Keratinocyte (primary cell): Measurements from ENCODE around the gene DHX15. TPM values are rescaled to one million over a fixed set of nuclear protein-coding genes. Genes with fewer than 3 reads are reported as not detected.

ENCODE experiments used
- DNase-seq: peaks from one replicate; pipeline ENCODE4 v3.0.0-alpha.2; 2011; ENCODE audit warnings: low read depth, missing footprints, low spot score
- FAIRE-seq: peaks from 2 replicates; lab custom pipeline; 2011; peaks lifted over from hg19 to GRCh38; lab: Jason Lieb, UNC
- H2AFZ ChIP-seq: 2 replicates; pipeline ENCODE4 v1.6.0; 2012; ENCODE audit warnings: low read length, control low read depth, inconsistent platforms; ENCODE audit not compliant: control insufficient read depth
- H3K27ac ChIP-seq: 2 replicates; pipeline ENCODE4 v1.5.1; 2011; ENCODE audit warnings: low read length; ENCODE audit not compliant: control insufficient read depth, insufficient read depth
- H3K27me3 ChIP-seq: 3 replicates; pipeline ENCODE4 v1.6.0; 2011; ENCODE audit warnings: low read length; ENCODE audit not compliant: control insufficient read depth, insufficient read depth; ENCODE audit errors: extremely low read depth
- H3K36me3 ChIP-seq, 2 experiments: 2 replicates in 1 of 2; 3 replicates in 1 of 2; pipeline ENCODE4 v1.5.1; 2011; ENCODE audit warnings: low read length in 2 of 2, mild to moderate bottlenecking in 1 of 2; ENCODE audit not compliant: control insufficient read depth in 2 of 2, insufficient read depth in 2 of 2; ENCODE audit errors: extremely low read depth in 1 of 2
- H3K4me1 ChIP-seq: 3 replicates; pipeline ENCODE4 v1.5.1; 2011; ENCODE audit warnings: low read length; ENCODE audit not compliant: control insufficient read depth, insufficient read depth; ENCODE audit errors: extremely low read depth
- H3K4me2 ChIP-seq: 3 replicates; pipeline ENCODE4 v1.6.0; 2011; ENCODE audit warnings: low read depth, low read length; ENCODE audit not compliant: control insufficient read depth, insufficient read depth; ENCODE audit errors: extremely low read depth
- H3K4me3 ChIP-seq, 3 experiments: fragments of 200-600 bp in 1 of 3; sonication (generic) in 1 of 3; 2 replicates in 2 of 3; 3 replicates in 1 of 3; pipeline ENCODE4 v1.5.1; 2011 to 2016; ENCODE audit warnings: low read length in 3 of 3, mild to moderate bottlenecking in 3 of 3, control low read depth in 2 of 3, inconsistent platforms in 1 of 3, low read depth in 1 of 3, mixed read lengths in 1 of 3, mixed run types in 1 of 3, moderate library complexity in 1 of 3; ENCODE audit not compliant: control insufficient read depth in 2 of 3, insufficient read depth in 2 of 3; ENCODE audit errors: extremely low read depth in 1 of 3
- H3K79me2 ChIP-seq: 2 replicates; pipeline ENCODE4 v1.6.0; 2012; ENCODE audit warnings: low read length; ENCODE audit not compliant: control insufficient read depth, insufficient read depth
- H3K9ac ChIP-seq: 3 replicates; pipeline ENCODE4 v1.6.0; 2011; ENCODE audit warnings: low read length; ENCODE audit not compliant: control insufficient read depth, insufficient read depth; ENCODE audit errors: extremely low read depth
- H3K9me1 ChIP-seq: 3 replicates; pipeline ENCODE4 v1.6.0; 2011; ENCODE audit warnings: low read length; ENCODE audit not compliant: control insufficient read depth, insufficient read depth; ENCODE audit errors: extremely low read depth
- H3K9me3 ChIP-seq: 2 replicates; pipeline ENCODE4 v1.5.1; 2012; ENCODE audit warnings: low read depth, low read length; ENCODE audit not compliant: control insufficient read depth
- H4K20me1 ChIP-seq: 3 replicates; pipeline ENCODE4 v1.6.0; 2011; ENCODE audit warnings: low read length; ENCODE audit not compliant: control insufficient read depth, insufficient read depth; ENCODE audit errors: extremely low read depth
- CTCF ChIP-seq, 3 experiments: IDR thresholded peaks in 1 of 3; conservative IDR thresholded peaks in 1 of 3; optimal IDR thresholded peaks in 1 of 3; 2 replicates in 2 of 3; 3 replicates in 1 of 3; pipeline versions ENCODE3 to v1.5.1; 2011; ENCODE audit warnings: low read length in 3 of 3, mild to moderate bottlenecking in 3 of 3, moderate library complexity in 2 of 3, control low read depth in 1 of 3, inconsistent platforms in 1 of 3; ENCODE audit not compliant: insufficient read depth in 2 of 3; ENCODE audit errors: extremely low read depth in 1 of 3
- EZH2 ChIP-seq: IDR thresholded peaks from one replicate; pipeline ENCODE4 v1.6.1; 2012; ENCODE audit warnings: inconsistent platforms, mild to moderate bottlenecking, low read length, moderate library complexity
- dilution Hi-C: fragments of 300-500 bp; cut with MboI; formaldehyde crosslinking; loops from one replicate; pipeline ENCODE4 v1.7.0; 2020; ENCODE audit warnings: low sequenced_read_pairs; ENCODE audit not compliant: extremely low pct_ligation_motif_present
- polyA plus RNA-seq, 5 experiments: library from polyadenylated mRNA; depleted of rRNA in 3 of 5; stranded (reverse) in 3 of 5; stranded (forward) in 1 of 5; unstranded in 1 of 5; fragments of >200 nt; gene quantifications; 1 replicate in 1 of 5; 2 replicates in 3 of 5; 3 replicates in 1 of 5; pipeline versions ENCODE4 v1.2.1 to v1.2.3, GENCODE V29; 2011 to 2012; ENCODE audit warnings: missing spikeins in 2 of 5, low read depth in 1 of 5, low replicate concordance in 1 of 5

The DHX15 gene
- polyA plus RNA-seq, 1 donor (not counting 4 experiments of a cell fraction or from before 2014, with no cell fraction given), result 206 TPM

- dilution Hi-C loops, result no loop called here
- H3K4me1 ChIP-seq, result no peaks in the 10 kb centered on the region
- H2AFZ ChIP-seq, result no peak overlapping the region
- no peaks in the 10 kb centered on the region for H3K9me1 ChIP-seq
- no peak for DNase-seq
- no peak overlapping the region for H3K4me3 ChIP-seq
- peaks cover 8 to 37% of the 10 kb centered on the region in 2 experiments for H3K36me3 ChIP-seq
- no peak overlapping the region for H3K4me2 ChIP-seq
- FAIRE-seq, result no peak
- no peak overlapping the region for H3K9ac ChIP-seq
- H3K27me3 ChIP-seq, result no peaks in the 10 kb centered on the region
- H3K27ac ChIP-seq, result no peak overlapping the region
- H3K9me3 ChIP-seq, result no peaks in the 10 kb centered on the region
- TF ChIP-seq EZH2, result no peak
- TF ChIP-seq CTCF (optimal IDR thresholded peaks at IDR 0.05 in 1 of 3, IDR thresholded peaks at IDR 0.05 in 1 of 3, conservative IDR thresholded peaks at IDR 0.05 in 1 of 3; ENCODE audit: extremely low read depth in 1 of 3, insufficient read depth in 2 of 3, low read length in 3 of 3), result no peak
- H4K20me1 ChIP-seq, result peaks cover 8% of the 10 kb centered on the region
- peaks cover 47% of the 10 kb centered on the region for H3K79me2 ChIP-seq
Observed at GRCh38 chr4:24535399-24535798, 49.0 kb downstream of the DHX15 start.

GRCh38 chr4:24533364-24533763 lies 51.0 kb downstream of the DHX15 start:
- no peak overlapping the region for H3K4me3 ChIP-seq
- FAIRE-seq (no peak), DNase-seq (no peak)
- no peak overlapping the region for H2AFZ ChIP-seq
- dilution Hi-C loops, result no loop called here
- no peaks in the 10 kb centered on the region for H3K9me1 ChIP-seq
- H3K27me3 ChIP-seq, result no peaks in the 10 kb centered on the region
- TF ChIP-seq CTCF (optimal IDR thresholded peaks at IDR 0.05 in 1 of 3, IDR thresholded peaks at IDR 0.05 in 1 of 3, conservative IDR thresholded peaks at IDR 0.05 in 1 of 3; ENCODE audit: extremely low read depth in 1 of 3, insufficient read depth in 2 of 3, low read length in 3 of 3), result no peak
- TF ChIP-seq EZH2, result no peak
- peaks cover 8% of the 10 kb centered on the region for H4K20me1 ChIP-seq
- H3K79me2 ChIP-seq, result peaks cover 29% of the 10 kb centered on the region
- H3K4me1 ChIP-seq, result no peaks in the 10 kb centered on the region
- no peak overlapping the region for H3K9ac ChIP-seq
- H3K27ac ChIP-seq, result no peak overlapping the region
- no peak overlapping the region for H3K4me2 ChIP-seq
- H3K9me3 ChIP-seq, result no peaks in the 10 kb centered on the region
- H3K36me3 ChIP-seq, result peaks cover 7 to 26% of the 10 kb centered on the region in 2 experiments
